Measurements from ENCODE around the gene FOXP4.

Gene FOXP4

DNA sequence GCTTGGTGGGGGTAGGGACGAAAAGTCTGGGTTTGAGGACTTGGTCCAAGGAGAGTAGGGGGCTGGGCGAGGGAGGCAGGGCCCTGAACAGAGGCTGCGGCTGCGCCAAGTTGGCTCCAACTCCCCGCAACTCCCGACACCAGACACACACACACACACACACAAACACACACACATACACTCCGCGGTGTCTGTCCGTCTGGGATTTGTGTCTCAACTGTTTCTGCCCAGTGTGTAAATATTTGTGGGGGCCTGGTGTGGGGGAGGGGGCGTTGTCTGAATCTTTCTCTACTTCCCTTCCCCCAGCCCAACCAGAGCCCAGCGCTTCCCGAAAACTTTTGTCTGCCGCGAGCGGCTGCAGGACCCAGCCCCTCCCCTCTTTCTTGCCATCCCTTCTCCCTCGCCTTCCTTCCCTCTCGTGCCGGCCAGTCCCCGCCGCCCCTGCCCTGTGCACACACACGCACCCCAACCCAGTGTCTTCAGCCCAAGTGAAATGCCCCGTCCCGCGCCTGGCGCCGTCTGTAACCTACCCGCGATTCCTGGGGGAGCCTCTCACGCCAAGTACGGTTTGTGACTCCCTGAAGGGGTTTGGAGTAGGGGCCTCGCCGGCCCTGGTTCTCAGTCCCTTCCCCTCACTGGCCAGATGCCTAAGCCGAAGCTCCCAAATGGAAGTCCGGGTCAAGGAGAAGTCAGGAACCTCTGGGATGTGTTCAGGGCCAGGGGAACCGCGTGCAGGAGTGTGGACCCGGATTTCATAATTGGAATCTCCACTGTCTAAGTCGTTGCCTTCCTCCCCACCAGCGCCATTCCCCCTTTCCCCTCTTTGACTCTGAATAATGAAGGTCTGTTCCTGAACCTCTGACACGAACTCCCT is 93.0 kb downstream of the FOXP4 start:
- Histone ChIP-seq H3K27me3 (peaks cover 5 to 65% of the 10 kb centered on the region in 2 donors), H3K36me3 (no peaks in the 10 kb centered on the region), H3K4me3 (peak overlapping the region; percentile 35 to 46), H3K27ac (peak overlapping the region in 1 of 2 donors; percentile 7), H3K9me3 (no peaks in the 10 kb centered on the region), H3K4me1 (peaks cover 0 to 41% (median 25%) of the 10 kb centered on the region in 4 donors)
- intact Hi-C loops (cut with DNase I; ENCODE audit: low total_unique reads), result no loop called here
- TF ChIP-seq, protein P1, sequence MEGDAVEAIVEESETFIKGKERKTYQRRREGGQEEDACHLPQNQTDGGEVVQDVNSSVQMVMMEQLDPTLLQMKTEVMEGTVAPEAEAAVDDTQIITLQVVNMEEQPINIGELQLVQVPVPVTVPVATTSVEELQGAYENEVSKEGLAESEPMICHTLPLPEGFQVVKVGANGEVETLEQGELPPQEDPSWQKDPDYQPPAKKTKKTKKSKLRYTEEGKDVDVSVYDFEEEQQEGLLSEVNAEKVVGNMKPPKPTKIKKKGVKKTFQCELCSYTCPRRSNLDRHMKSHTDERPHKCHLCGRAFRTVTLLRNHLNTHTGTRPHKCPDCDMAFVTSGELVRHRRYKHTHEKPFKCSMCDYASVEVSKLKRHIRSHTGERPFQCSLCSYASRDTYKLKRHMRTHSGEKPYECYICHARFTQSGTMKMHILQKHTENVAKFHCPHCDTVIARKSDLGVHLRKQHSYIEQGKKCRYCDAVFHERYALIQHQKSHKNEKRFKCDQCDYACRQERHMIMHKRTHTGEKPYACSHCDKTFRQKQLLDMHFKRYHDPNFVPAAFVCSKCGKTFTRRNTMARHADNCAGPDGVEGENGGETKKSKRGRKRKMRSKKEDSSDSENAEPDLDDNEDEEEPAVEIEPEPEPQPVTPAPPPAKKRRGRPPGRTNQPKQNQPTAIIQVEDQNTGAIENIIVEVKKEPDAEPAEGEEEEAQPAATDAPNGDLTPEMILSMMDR (IDR thresholded peaks at IDR 0.05), result no peak
- DNase-seq, result no peak

DNA sequence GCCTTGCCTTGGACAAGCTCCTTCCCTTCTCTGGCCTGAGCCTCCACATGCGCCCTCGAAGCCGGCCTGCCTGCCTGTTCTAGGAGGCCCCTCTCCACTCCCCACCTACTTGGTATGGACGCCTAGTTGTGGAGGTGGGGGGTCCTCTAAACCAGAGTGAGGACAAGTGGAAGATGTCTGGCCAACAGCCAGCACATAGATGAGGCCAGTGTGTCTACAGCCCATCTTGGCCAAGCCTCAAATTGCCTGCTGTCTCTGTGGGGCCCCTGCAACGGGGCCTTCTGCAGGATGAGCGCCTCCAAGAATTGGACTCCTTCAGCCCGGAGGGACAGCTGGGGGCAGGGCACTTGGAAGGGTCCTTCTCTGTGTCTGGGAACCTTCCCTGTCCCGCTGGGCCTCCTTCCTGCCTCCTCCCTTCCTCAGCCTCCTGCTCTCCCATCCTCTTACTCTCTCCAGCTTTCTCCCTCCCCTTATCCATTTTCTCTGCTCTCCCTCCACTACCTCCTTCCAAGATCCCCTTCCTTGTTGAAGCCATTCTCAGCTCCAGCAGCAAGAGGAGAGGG is 93.7 kb downstream of the FOXP4 start:
- H3K9me3 ChIP-seq, result no peaks in the 10 kb centered on the region
- intact Hi-C loops (cut with DNase I; ENCODE audit: low total_unique reads), result no loop called here
- H3K27me3 ChIP-seq, result peaks cover 5 to 58% of the 10 kb centered on the region in 2 donors
- no peak overlapping the region for H3K4me3 ChIP-seq
- DNase-seq, result no peak
- no peak overlapping the region for H3K27ac ChIP-seq
- H3K36me3 ChIP-seq, result no peaks in the 10 kb centered on the region
- peaks cover 0 to 38% (median 25%) of the 10 kb centered on the region in 4 donors for H3K4me1 ChIP-seq
- TF ChIP-seq, protein P1 (IDR thresholded peaks at IDR 0.05), result no peak

DNA sequence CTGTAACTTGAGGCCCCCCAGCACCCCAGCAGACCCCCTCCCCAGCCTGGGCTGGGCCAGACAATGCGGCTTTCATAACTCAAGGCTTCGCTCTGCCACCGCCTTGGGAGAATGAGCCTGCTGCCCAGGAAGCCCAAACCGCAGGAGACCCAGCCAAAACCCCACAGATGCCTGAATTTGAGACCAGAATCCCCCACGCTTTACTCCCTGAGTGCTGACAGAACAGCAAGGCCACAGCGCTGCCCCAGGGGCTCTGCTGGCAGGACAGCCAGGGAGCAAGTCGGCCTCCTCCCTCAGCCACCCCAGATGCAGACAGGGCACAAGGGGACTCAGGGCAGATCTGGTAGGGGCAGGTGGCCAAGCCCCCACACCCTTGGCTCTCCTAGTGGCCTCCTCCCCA is 94.2 kb downstream of the FOXP4 start:
- Histone ChIP-seq H3K9me3 (no peaks in the 10 kb centered on the region), H3K4me1 (peaks cover 0 to 38% (median 25%) of the 10 kb centered on the region in 4 donors), H3K27me3 (peaks cover 5 to 58% of the 10 kb centered on the region in 2 donors), H3K4me3 (no peak overlapping the region), H3K36me3 (no peaks in the 10 kb centered on the region), H3K27ac (no peak overlapping the region)
- TF ChIP-seq, protein P1 (IDR thresholded peaks at IDR 0.05), result no peak
- intact Hi-C loops (cut with DNase I; ENCODE audit: low total_unique reads), result no loop called here
- no peak for DNase-seq

DNA sequence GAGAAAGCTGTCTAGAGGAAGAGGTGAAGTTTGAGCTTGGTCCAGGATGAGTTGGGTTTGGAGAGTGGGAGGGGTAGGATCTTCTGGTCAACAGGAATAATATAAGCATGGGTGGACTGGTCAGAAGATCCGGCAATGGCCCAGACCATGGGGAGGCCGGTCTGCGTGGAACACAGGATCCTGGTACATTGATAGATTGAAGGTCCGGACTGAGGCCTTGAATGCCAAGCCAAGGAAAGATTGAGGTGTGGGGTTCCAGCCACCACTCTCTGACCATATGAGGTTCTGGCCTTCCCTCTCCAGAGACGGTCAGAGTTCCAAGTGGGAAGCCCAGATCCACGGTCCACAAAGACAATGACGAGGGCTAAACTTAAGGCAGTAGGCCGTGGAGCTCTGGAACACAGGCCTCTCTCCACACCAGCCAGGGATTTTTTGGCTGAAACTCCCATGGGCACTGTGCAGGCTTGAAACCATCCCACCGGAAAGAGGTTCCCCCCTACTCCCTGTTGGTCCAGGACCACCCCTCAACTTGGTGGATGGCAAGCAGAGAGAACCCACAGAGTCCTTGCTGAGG is 95.3 kb downstream of the FOXP4 start:
- intact Hi-C loops (cut with DNase I; ENCODE audit: low total_unique reads), result no loop called here
- H3K27ac ChIP-seq, result no peak overlapping the region
- DNase-seq, result no peak
- peaks cover 0 to 38% (median 25%) of the 10 kb centered on the region in 4 donors for H3K4me1 ChIP-seq
- H3K36me3 ChIP-seq, result no peaks in the 10 kb centered on the region
- H3K9me3 ChIP-seq, result no peaks in the 10 kb centered on the region
- TF ChIP-seq, protein P1 (IDR thresholded peaks at IDR 0.05), result no peak
- no peak overlapping the region for H3K4me3 ChIP-seq
- H3K27me3 ChIP-seq, result peaks cover 5 to 58% of the 10 kb centered on the region in 2 donors

DNA sequence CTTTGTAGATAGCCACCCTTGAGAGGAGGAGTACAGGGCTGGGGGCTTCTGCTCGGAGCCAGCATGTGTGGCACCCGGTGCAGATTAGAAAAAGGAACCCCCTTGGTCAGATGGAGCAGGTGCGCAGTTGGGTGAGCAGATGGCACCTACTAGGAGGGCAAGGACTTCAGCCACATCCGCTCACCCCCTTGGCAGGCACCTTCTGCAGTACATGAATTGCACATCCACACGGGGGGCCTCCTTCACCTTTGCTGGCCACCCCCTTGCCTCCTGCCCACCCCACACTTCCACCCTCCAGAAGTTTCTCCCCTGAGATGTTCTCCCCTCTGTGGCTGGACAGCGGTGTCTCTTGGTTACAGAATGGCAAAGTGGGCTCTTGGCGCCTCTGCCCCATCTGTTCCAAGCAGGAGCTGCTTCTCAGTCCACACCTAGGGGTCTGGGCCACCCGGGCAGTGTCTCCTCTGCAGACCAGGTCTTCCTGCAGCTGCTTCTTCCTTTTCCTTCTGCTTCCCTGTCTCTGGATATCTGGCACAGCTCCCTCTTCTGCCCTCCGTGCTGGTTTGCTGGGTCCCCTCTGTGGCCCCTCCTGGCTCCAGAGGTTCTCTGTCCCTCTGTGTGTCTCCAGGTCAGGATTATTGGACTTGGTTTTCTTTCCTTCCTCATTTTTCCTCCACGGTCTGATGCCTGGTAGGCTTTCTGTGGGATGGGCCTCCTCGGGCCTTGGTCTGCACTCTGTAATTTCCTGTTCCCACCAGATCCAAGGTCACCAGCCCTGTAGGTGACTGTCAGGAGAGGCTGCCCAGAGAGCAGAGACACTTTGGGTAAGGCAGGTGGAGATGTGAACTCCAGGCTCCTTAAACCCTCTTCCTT is 96.1 kb downstream of the FOXP4 start:
- Histone ChIP-seq H3K27ac (no peak overlapping the region), H3K36me3 (peaks cover 0 to 6% (median 0%) of the 10 kb centered on the region in 3 donors), H3K4me1 (peaks cover 0 to 31% (median 19%) of the 10 kb centered on the region in 4 donors), H3K4me3 (no peak overlapping the region), H3K9me3 (no peaks in the 10 kb centered on the region), H3K27me3 (peaks cover 4 to 56% of the 10 kb centered on the region in 2 donors)
- intact Hi-C loops (cut with DNase I; ENCODE audit: low total_unique reads), result no loop called here
- DNase-seq, result no peak
- TF ChIP-seq, protein P1 (IDR thresholded peaks at IDR 0.05), result no peak
